ENCODE measurements around the gene MAST1. TPM values are rescaled to one million over a fixed set of nuclear protein-coding genes. Genes with fewer than 3 reads are reported as not detected.

Gene MAST1
- 0.92 to 2.2 TPM (median 1.7 TPM) in 5 replicates for total RNA-seq (2022; extraction: Qiagen RNA extraction)

DNA sequence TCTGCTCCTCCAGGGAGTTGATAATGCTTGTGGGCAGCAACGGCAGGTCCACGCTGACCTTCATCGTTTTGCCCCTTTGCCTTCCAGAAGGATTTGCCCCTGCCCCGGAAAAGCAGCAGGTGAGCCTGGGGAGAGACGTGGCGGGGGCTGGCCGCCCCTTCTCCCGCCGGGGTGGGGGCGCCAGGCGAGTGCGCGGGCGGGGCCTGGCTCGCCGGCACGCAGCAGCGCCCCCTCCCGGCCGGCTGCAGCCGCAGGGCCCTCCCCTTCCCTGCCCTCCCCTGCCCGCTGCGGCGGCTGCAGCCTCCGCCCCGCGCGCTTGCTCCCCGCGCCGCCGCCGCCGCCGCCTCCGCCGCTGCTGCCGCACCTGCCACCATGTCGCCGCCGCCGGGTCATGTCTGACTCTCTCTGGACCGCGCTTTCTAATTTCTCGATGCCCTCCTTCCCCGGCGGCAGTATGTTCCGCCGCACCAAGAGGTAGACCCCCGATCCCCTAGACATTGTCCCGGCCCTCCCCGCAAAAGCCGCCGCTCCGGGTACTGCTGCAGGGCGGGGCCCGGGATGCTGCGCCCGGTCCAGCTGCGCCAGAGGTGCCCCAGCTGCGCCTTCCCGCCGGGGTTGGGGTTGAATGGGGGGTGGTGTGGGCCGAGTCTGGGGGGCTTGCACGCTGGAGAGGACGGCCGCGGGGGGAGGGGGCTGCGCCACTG lies at the start of gene MAST1:
MAST1 (plus strand) TSS at position 334 of the 704 bp plus-strand sequence; CDS start at position 392, 58 bp downstream.

DNA sequence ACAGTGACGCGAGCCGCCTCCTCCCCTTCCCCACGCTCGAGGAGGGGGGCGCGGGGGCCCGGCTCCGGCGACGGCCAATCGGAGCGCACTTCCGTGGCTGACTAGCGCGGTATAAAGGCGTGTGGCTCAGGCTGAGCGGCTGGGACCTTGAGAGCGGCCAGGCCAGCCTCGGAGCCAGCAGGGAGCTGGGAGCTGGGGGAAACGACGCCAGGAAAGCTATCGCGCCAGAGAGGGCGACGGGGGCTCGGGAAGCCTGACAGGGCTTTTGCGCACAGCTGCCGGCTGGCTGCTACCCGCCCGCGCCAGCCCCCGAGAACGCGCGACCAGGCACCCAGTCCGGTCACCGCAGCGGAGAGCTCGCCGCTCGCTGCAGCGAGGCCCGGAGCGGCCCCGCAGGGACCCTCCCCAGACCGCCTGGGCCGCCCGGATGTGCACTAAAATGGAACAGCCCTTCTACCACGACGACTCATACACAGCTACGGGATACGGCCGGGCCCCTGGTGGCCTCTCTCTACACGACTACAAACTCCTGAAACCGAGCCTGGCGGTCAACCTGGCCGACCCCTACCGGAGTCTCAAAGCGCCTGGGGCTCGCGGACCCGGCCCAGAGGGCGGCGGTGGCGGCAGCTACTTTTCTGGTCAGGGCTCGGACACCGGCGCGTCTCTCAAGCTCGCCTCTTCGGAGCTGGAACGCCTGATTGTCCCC lies 46.8 kb upstream of the MAST1 start, which contains the start of gene JUNB:
JUNB (plus strand) TSS at position 142 of the 706 bp plus-strand sequence; CDS start at position 428, 286 bp downstream.

GRCh38 chr19:12801466-12802266 lies 36.6 kb upstream of the MAST1 start, which contains the start of the genes PRDX2 and THSD8:
Gene PRDX2 (minus strand): TSS chr19:12801800. CDS start chr19:12801261, 539 bp downstream.
Gene THSD8 (plus strand): TSS chr19:12802069. CDS start chr19:12802072, 3 bp downstream.

DNA sequence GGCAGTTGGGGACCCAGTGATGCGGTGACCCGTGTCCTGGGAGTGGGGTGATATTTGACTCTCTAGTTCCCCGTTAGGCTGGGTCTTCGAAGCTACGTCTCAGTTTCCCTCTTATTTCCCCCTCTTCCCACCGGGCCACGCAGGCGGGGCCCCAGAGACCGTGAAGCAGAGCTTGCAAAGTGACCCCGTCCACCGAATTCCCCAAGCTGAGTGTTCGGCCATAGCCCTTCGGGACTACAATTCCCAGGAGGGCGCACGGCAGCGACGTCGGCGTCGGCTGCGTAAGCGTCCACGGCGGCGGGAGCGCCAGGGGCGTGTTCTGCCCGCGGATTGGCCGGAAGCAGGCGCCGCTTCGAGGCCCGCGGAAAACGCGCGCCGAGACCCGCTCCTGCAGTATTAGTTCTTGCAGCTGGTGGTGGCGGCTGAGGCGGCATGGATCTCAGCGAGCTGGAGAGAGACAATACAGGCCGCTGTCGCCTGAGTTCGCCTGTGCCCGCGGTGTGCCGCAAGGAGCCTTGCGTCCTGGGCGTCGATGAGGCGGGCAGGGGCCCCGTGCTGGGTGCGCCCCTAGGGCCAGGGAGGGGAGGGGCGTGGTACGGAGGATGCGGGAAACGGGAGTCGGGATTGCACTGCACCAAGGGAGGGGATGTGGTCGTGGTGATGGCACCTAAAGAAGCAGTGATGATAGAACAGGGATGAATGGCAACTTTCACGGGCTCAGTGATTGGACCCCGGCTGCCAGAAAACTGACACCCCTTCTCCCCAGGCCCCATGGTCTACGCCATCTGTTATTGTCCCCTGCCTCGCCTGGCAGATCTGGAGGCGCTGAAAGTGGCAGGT lies 31.9 kb upstream of the MAST1 start, which contains the start of gene RNASEH2A:
RNASEH2A (plus strand) TSS at position 343 of the 840 bp plus-strand sequence; CDS start at position 433, 90 bp downstream.

GRCh38 chr19:12834566-12834943 lies 3.8 kb upstream of the MAST1 start, which contains the start of gene RTBDN:
Gene RTBDN (minus strand): TSS chr19:12834579. CDS start chr19:12829979, 4,600 bp downstream.

DNA sequence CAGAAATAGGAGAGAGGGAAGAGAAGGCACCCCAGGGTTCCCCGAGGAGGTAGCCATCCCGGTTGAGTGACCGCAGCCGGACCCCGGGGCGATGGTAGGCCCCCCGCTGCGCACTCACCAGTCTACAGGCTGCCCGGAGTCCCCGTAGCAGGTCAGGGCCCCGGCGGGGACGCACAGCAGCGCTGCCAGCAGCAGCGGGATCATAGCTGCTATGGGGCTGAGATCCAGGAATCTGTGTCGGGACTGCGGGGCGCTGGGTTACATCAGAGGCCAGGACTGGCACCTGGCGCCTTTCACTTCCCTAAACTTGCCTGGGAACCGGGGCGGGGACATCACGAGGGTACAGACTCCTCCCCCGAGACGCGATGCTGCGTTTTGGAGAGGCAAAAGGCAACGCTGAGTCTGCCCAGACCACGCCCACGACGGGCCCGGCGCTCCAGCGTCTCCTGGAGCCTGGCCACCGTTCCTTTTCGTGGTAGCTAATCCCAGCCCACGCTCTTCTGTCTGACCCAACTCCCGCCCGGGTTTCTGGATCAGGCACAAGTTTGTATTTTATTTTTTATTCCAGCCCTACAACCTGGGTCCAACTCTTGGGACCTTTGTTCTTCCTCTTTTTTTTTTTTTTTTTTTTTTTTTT lies 43.0 kb downstream of the MAST1 start, which contains the start of gene DNASE2:
DNASE2 (minus strand) TSS at position 278 of the 637 bp plus-strand sequence; CDS start at position 204, 74 bp downstream.

GRCh38 chr19:12886969-12887747 lies 48.8 kb downstream of the MAST1 start, which contains the start of gene KLF1:
Gene KLF1 (minus strand): TSS chr19:12887201. CDS start chr19:12887140, 61 bp downstream.

GRCh38 chr19:12890787-12891552 lies 52.7 kb downstream of the MAST1 start, which contains the start of gene GCDH:
Gene GCDH (plus strand): TSS chr19:12891160. CDS start chr19:12891305, 145 bp downstream.

Other genes with a start within 250 kb of the MAST1 start
- gene ZNF490, start 227.7 kb upstream of the MAST1 start, total RNA-seq (2022; extraction: Qiagen RNA extraction) = 0.65 to 1.1 TPM (median 0.98 TPM) in 5 replicates
- 4.9 to 7.1 TPM (median 5.5 TPM) in 5 replicates for gene ZNF791, start 227.6 kb upstream of the MAST1 start, total RNA-seq (2022; extraction: Qiagen RNA extraction)
- gene MAN2B1, start 171.8 kb upstream of the MAST1 start, total RNA-seq (2022; extraction: Qiagen RNA extraction) = 13.7 to 25.0 TPM (median 23.7 TPM) in 5 replicates
- gene WDR83, start 171.7 kb upstream of the MAST1 start, total RNA-seq (2022; extraction: Qiagen RNA extraction) = 8.3 to 9.7 TPM (median 9.3 TPM) in 5 replicates
- 36.5 to 47.0 TPM (median 44.5 TPM) in 5 replicates for gene DHPS, start 156.6 kb upstream of the MAST1 start, total RNA-seq (2022; extraction: Qiagen RNA extraction)
- gene GNG14, start 150.5 kb upstream of the MAST1 start, total RNA-seq (2022; extraction: Qiagen RNA extraction) = not detected in 5 replicates
- 9.2 to 12.1 TPM (median 10.9 TPM) in 5 replicates for gene FBXW9, start 141.9 kb upstream of the MAST1 start, total RNA-seq (2022; extraction: Qiagen RNA extraction)
- gene TNPO2, start 114.6 kb upstream of the MAST1 start, total RNA-seq (2022; extraction: Qiagen RNA extraction) = 23.9 to 33.4 TPM (median 31.7 TPM) in 5 replicates
- 165 to 236 TPM (median 222 TPM) in 5 replicates for gene TRIR, start 103.8 kb upstream of the MAST1 start, total RNA-seq (2022; extraction: Qiagen RNA extraction)
- gene GET3, start 101.0 kb upstream of the MAST1 start, total RNA-seq (2022; extraction: Qiagen RNA extraction) = 77.5 to 102 TPM (median 93.7 TPM) in 5 replicates
- 2.1 to 4.3 TPM (median 3.0 TPM) in 5 replicates for gene BEST2, start 86.7 kb upstream of the MAST1 start, total RNA-seq (2022; extraction: Qiagen RNA extraction)
- gene HOOK2, start 63.0 kb upstream of the MAST1 start, total RNA-seq (2022; extraction: Qiagen RNA extraction) = 7.3 to 12.1 TPM (median 10.7 TPM) in 5 replicates
- 121 to 230 TPM (median 188 TPM) in 5 replicates for gene JUNB, start 47.0 kb upstream of the MAST1 start, total RNA-seq (2022; extraction: Qiagen RNA extraction)
- gene PRDX2, start 36.7 kb upstream of the MAST1 start, total RNA-seq (2022; extraction: Qiagen RNA extraction) = 0.26 to 0.73 TPM (median 0.53 TPM) in 5 replicates
- gene THSD8, start 36.4 kb upstream of the MAST1 start, total RNA-seq (2022; extraction: Qiagen RNA extraction) = 3.8 to 12.3 TPM (median 7.3 TPM) in 4 of 5 replicates, not detected in the other
- gene RNASEH2A, start 31.9 kb upstream of the MAST1 start, total RNA-seq (2022; extraction: Qiagen RNA extraction) = 40.0 to 50.4 TPM (median 46.5 TPM) in 5 replicates
- 0.18 to 0.35 TPM (median 0.26 TPM) in 4 of 5 replicates, not detected in the other for gene RTBDN, start 3.9 kb upstream of the MAST1 start, total RNA-seq (2022; extraction: Qiagen RNA extraction)
- gene DNASE2, start 42.9 kb downstream of the MAST1 start, total RNA-seq (2022; extraction: Qiagen RNA extraction) = 24.6 to 30.2 TPM (median 28.0 TPM) in 5 replicates
- 0.11 TPM in 1 of 5 replicates, not detected in the others for gene KLF1, start 48.7 kb downstream of the MAST1 start, total RNA-seq (2022; extraction: Qiagen RNA extraction)
- gene GCDH, start 52.6 kb downstream of the MAST1 start, total RNA-seq (2022; extraction: Qiagen RNA extraction) = 8.4 to 9.6 TPM (median 8.5 TPM) in 5 replicates
- 0.16 to 0.58 TPM (median 0.38 TPM) in 5 replicates for gene SYCE2, start 80.8 kb downstream of the MAST1 start, total RNA-seq (2022; extraction: Qiagen RNA extraction)
- 55.7 to 78.4 TPM (median 73.9 TPM) in 5 replicates for gene FARSA, start 95.2 kb downstream of the MAST1 start, total RNA-seq (2022; extraction: Qiagen RNA extraction)
- 500 to 578 TPM (median 550 TPM) in 5 replicates for gene CALR, start 100.1 kb downstream of the MAST1 start, total RNA-seq (2022; extraction: Qiagen RNA extraction)
- 64.0 to 86.6 TPM (median 86.0 TPM) in 5 replicates for gene RAD23A, start 107.3 kb downstream of the MAST1 start, total RNA-seq (2022; extraction: Qiagen RNA extraction)
- gene GADD45GIP1, start 118.7 kb downstream of the MAST1 start, total RNA-seq (2022; extraction: Qiagen RNA extraction) = 31.0 to 56.0 TPM (median 50.5 TPM) in 5 replicates
- gene DAND5, start 131.1 kb downstream of the MAST1 start, total RNA-seq (2022; extraction: Qiagen RNA extraction) = 0.06 to 0.09 TPM (median 0.07 TPM) in 3 of 5 replicates, not detected in the others
- gene NFIX, start 157.0 kb downstream of the MAST1 start, total RNA-seq (2022; extraction: Qiagen RNA extraction) = 3.0 to 4.6 TPM (median 4.5 TPM) in 5 replicates

Measured in A549 treated with dexamethasone at 1 μM for 4 hours (cell line).